ENCODE data around the gene MUC3A.

DNA sequence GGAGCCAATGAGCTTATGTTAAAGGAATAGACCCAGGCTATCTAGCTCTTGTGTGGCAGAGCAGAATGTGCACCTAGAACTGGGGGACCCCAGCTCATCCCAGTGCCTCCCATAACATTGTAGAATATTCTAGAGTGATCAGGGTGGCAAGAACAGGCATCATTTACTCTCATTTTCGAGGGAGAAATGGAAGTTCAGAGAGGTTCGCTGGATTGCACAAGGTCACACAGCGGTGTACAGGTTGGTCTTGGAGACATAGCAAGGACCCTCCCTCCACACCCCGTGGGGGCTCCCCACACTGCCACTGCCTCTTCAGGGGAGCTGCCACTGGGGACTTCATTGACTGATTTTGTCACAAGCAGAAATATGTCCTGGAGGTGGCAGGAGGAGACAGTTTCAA is 29.0 kb downstream of the MUC3A start:
- TF ChIP-seq, protein P1, sequence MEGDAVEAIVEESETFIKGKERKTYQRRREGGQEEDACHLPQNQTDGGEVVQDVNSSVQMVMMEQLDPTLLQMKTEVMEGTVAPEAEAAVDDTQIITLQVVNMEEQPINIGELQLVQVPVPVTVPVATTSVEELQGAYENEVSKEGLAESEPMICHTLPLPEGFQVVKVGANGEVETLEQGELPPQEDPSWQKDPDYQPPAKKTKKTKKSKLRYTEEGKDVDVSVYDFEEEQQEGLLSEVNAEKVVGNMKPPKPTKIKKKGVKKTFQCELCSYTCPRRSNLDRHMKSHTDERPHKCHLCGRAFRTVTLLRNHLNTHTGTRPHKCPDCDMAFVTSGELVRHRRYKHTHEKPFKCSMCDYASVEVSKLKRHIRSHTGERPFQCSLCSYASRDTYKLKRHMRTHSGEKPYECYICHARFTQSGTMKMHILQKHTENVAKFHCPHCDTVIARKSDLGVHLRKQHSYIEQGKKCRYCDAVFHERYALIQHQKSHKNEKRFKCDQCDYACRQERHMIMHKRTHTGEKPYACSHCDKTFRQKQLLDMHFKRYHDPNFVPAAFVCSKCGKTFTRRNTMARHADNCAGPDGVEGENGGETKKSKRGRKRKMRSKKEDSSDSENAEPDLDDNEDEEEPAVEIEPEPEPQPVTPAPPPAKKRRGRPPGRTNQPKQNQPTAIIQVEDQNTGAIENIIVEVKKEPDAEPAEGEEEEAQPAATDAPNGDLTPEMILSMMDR (IDR thresholded peaks at IDR 0.05) = no peak
- no peak for TF ChIP-seq POLR2A (IDR thresholded peaks at IDR 0.05)
- no peak for TF ChIP-seq EP300 (IDR thresholded peaks at IDR 0.05)
